ENCODE data around the gene ATG12. TPM values are rescaled to one million over a fixed set of nuclear protein-coding genes. Genes with fewer than 3 reads are reported as not detected.
"Not testable (repeated sequence)": the region's sequence is repeated elsewhere in the genome, so short reads cannot be mapped to it uniquely, and the experiment has no call there.

Gene ATG12
- total RNA-seq, result 54.8 and 73.9 TPM in 2 replicates

DNA sequence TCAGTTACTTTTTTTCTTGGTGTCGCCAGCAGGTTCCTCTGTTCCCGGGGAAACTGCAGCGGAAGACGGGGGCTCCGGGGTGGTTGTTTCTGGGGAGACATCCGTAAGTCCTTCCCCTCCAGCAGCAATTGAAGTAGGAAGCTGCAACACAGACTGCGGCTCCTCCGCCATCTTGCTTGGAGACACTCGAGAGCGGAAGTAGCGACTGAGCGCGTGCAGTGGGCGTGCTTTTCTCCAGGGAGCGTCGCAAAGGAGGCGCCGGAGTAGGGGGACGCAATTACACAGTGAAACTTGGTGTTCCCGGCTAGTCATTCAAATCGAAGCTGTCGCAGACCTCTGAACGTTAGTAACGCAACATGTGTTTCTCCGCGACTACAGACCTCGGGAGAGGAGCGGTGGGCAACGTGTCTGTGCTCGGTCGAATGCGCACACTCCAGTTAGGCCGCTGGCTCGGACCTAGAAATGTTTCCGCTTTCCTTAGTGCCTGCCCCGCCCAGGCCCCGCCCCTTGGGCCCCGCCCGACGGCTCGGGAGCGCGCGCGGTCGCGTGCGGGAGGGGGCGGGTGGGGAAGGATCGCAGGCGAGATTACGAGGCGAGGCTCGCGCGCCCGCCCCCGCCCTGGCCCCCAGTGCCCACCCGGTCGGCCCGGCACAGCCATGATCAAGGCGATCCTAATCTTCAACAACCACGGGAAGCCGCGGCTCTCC, at the start of gene ATG12, which contains the start of gene AP3S1:
ATG12 (minus strand) TSS at position 184 of the 707 bp plus-strand sequence; CDS start at position 171, 13 bp downstream.
AP3S1 (plus strand) TSS at position 554 of the 707 bp plus-strand sequence; CDS start at position 657, 103 bp downstream.
- intact Hi-C loops (cut with micrococcal nuclease), result loop anchor here (1.0 to 5.0 kb wide), 10 partner anchors 215 to 736 kb away; partner anchors contain the start of genes CCDC112, COMMD10, FEM1C and PGGT1B
- TF ChIP-seq, protein P1, sequence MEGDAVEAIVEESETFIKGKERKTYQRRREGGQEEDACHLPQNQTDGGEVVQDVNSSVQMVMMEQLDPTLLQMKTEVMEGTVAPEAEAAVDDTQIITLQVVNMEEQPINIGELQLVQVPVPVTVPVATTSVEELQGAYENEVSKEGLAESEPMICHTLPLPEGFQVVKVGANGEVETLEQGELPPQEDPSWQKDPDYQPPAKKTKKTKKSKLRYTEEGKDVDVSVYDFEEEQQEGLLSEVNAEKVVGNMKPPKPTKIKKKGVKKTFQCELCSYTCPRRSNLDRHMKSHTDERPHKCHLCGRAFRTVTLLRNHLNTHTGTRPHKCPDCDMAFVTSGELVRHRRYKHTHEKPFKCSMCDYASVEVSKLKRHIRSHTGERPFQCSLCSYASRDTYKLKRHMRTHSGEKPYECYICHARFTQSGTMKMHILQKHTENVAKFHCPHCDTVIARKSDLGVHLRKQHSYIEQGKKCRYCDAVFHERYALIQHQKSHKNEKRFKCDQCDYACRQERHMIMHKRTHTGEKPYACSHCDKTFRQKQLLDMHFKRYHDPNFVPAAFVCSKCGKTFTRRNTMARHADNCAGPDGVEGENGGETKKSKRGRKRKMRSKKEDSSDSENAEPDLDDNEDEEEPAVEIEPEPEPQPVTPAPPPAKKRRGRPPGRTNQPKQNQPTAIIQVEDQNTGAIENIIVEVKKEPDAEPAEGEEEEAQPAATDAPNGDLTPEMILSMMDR (IDR thresholded peaks at IDR 0.05), result no peak

DNA sequence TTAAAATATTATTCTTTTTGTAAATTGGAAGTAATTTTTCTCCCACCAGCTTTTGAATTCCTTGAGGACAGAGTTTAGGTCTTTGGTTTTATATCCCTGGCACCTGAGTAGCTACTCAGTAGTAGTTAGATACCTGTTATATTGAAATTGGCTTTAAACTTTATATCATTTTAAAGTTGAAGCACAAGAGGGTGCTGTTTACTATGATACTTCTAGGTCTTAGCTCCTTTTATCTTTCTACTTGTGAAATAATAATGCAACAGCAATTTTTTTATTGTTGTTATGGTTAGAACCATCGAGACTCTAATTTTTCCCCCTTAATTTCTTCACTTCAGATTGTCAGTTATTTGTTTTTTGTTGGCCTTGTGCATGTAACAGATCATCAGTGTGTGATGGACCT, 46.7 kb upstream of the ATG12 start:
- intact Hi-C loops (cut with micrococcal nuclease), result loop anchor here (1.0 kb wide), 1 partner anchor 180 kb away; no protein-coding TSS in a partner anchor
- CTCF ChIA-PET, result interaction anchor here (1.1 to 1.4 kb wide), 3 partner anchors 148 to 185 kb away, joined by 3 to 16 read pairs (median 3); no protein-coding TSS in a partner anchor
- POLR2A ChIA-PET, result interaction anchor here (0.6 kb wide), 1 partner anchor 690 kb away, joined by 4 read pairs; no protein-coding TSS in a partner anchor
- Mint-ChIP-seq H3K4me3 (no peak overlapping the region), H3K4me1 (no peaks in the 10 kb centered on the region), H3K36me3 (ENCODE audit: low read depth) (peaks cover 12% of the 10 kb centered on the region), H3K27me3 (no peaks in the 10 kb centered on the region), H3K27ac (no peak overlapping the region), H3K9me3 (no peaks in the 10 kb centered on the region)
- TF ChIP-seq, protein P1 (IDR thresholded peaks at IDR 0.05), result no peak
- DNase-seq (no peak), ATAC-seq (ENCODE audit: low read depth) (no peak)

More for the DNA sequence above, at the start of gene ATG12, which contains the start of gene AP3S1:
- peak; percentile 96 for DNase-seq
- ChIA-PET CTCF (interaction anchor here (0.7 to 2.7 kb wide), 3 partner anchors 10 to 532 kb away, joined by 3 to 15 read pairs (median 6); no protein-coding TSS in a partner anchor), POLR2A (interaction anchor here (0.6 to 2.5 kb wide), 10 partner anchors 10 to 579 kb away, joined by 3 to 14 read pairs (median 7); partner anchors contain the start of genes COMMD10, FEM1C, PGGT1B and TICAM2)
- Mint-ChIP-seq H3K9me3 (no peaks in the 10 kb centered on the region), H3K27me3 (no peaks in the 10 kb centered on the region), H3K27ac (peak within 1 kb of the TSS; percentile 100), H3K36me3 (ENCODE audit: low read depth) (peaks cover 23% of the 10 kb centered on the region), H3K4me3 (peak within 1 kb of the TSS; percentile 98), H3K4me1 (peaks cover 67% of the 10 kb centered on the region)
- peak; percentile 81 for ATAC-seq (ENCODE audit: low read depth)

DNA sequence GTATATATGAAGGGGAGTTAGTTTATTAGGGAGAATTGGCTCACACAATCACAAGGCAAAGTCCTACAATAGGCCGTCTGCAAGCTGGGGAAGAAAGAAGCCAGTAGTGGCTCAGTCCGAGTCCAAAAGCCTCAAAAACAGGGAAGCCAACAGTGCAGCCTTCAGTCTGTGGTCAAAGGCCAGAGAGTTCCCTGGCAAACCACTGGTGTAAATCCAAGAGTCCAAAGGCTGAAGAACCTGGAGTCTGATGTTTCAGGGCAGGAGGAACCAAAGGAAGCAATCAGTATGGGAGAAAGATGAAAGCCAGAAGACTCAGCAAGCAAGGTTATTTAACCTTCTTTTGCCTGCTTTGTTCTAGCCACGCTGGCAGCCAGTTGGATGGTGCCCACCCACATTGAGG, 43.8 kb upstream of the ATG12 start:
- H3K27ac Mint-ChIP-seq; H3K9me3 Mint-ChIP-seq; POLR2A ChIA-PET; ATAC-seq (ENCODE audit: low read depth); intact Hi-C loops (cut with micrococcal nuclease); CTCF ChIA-PET; H3K4me1 Mint-ChIP-seq; DNase-seq; H3K4me3 Mint-ChIP-seq; H3K27me3 Mint-ChIP-seq: not testable (repeated sequence)
- peaks cover 25% of the 10 kb centered on the region for H3K36me3 Mint-ChIP-seq (ENCODE audit: low read depth)

DNA sequence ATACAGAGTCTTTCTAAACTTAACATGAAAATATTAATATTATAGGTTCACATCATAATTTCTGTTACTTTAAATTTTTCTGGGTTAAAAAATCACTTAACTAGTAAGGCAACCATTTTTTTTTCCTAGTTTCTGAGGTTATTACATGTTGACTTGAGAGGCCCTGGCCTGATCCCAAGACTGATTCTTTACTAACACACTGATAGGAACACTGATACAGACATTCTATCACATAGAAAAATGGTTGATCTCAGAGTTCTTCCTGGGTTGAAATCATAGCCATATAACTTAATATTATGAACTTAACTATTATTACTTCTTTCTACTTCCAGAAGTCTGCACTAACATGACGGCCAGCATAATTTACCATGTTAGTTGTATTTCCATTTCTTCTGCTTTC, 43.3 kb upstream of the ATG12 start:
- ATAC-seq (ENCODE audit: low read depth) (no peak), DNase-seq (no peak)
- Mint-ChIP-seq H3K27me3 (no peaks in the 10 kb centered on the region), H3K36me3 (ENCODE audit: low read depth) (peaks cover 27% of the 10 kb centered on the region), H3K4me3 (no peak overlapping the region), H3K27ac (no peak overlapping the region), H3K4me1 (no peaks in the 10 kb centered on the region), H3K9me3 (peaks cover 2% of the 10 kb centered on the region)
- ChIA-PET CTCF (no interaction called here), POLR2A (no interaction called here)
- TF ChIP-seq, protein P1 (IDR thresholded peaks at IDR 0.05), result no peak
- intact Hi-C loops (cut with micrococcal nuclease), result no loop called here

DNA sequence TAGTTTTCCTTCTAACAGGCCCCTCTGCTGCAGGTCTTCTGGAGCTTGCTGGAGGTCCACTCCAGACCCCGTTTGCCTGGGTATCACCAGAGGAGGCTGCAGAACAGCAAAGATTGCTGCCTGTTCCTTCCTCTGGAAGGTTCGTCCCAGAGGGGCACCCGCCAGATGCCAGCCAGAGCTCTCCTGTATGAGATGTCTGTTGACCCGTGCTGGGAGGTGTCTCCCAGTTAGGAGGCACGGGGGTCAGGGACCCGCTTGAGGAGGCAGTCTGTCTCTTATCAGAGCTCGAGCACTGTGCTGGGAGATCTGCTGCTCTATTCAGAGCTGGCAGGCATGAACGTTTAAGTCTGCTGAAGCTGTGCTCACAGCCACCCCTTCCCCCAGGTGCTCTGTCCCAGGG, 41.1 kb upstream of the ATG12 start:
- H3K27ac Mint-ChIP-seq; DNase-seq; intact Hi-C loops (cut with micrococcal nuclease); H3K4me1 Mint-ChIP-seq; ATAC-seq (ENCODE audit: low read depth); POLR2A ChIA-PET; CTCF ChIA-PET; H3K4me3 Mint-ChIP-seq; H3K9me3 Mint-ChIP-seq; H3K27me3 Mint-ChIP-seq: not testable (repeated sequence)
- peaks cover 43% of the 10 kb centered on the region for H3K36me3 Mint-ChIP-seq (ENCODE audit: low read depth)

DNA sequence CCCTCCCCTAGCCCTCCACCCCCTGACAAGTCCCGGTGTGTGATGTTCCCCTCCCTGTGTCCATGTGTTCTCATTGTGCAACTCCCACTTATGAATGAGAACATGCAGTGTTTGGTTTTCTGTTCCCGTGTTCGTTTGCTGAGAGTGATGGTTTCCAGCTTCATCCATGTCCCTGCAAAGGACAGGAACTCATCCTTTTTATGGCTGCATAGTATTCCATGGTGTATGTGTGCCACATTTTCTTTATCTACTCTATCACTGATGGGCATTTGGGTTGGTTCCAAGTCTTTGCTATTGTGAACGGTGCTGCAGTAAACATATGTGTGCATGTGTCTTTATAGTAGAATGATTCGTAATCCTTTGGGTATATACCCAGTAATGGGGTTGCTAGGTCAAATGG, 36.0 kb upstream of the ATG12 start:
- intact Hi-C loops (cut with micrococcal nuclease); H3K27ac Mint-ChIP-seq; H3K27me3 Mint-ChIP-seq; H3K4me3 Mint-ChIP-seq; POLR2A ChIA-PET; CTCF ChIA-PET; H3K4me1 Mint-ChIP-seq; H3K9me3 Mint-ChIP-seq; DNase-seq; ATAC-seq (ENCODE audit: low read depth): not testable (repeated sequence)
- peaks cover 49% of the 10 kb centered on the region for H3K36me3 Mint-ChIP-seq (ENCODE audit: low read depth)
